GM23338 (cell line): ENCODE data around the gene EPC1. TPM values are rescaled to one million over a fixed set of nuclear protein-coding genes. Genes with fewer than 3 reads are reported as not detected.

Source experiments
- ATAC-seq: fragments of 200-7000 bp; cut with Tn5 transposase; 3 replicates; pipeline ENCODE4 v1.9.1; 2020
- DNase-seq: peaks from one replicate; pipeline ENCODE4 v3.0.0-alpha.2; 2015; ENCODE audit warnings: low spot score
- H2AFZ ChIP-seq: fragments of 200-600 bp; sonication (generic); 2 replicates; pipeline ENCODE4 v1.8.0; 2016; ENCODE audit warnings: antibody characterized with exemption, mild to moderate bottlenecking, moderate library complexity
- H3F3A ChIP-seq: fragments of 200-600 bp; sonication (generic); replicated peaks from 2 replicates; pipeline ENCODE4 v1.8.0; 2017; ENCODE audit warnings: antibody characterized with exemption, mixed run types, low read depth
- H3K27ac ChIP-seq: fragments of 200-600 bp; sonication (generic); 2 replicates; pipeline ENCODE4 v1.6.1; 2016; ENCODE audit warnings: low read depth
- H3K27me3 ChIP-seq: fragments of 200-600 bp; sonication (generic); 2 replicates; pipeline ENCODE4 v1.8.0; 2016; ENCODE audit warnings: mild to moderate bottlenecking, mixed run types, moderate library complexity; ENCODE audit not compliant: insufficient read depth
- H3K36me3 ChIP-seq: fragments of 200-600 bp; sonication (generic); 2 replicates; pipeline ENCODE4 v1.8.0; 2016; ENCODE audit warnings: mild to moderate bottlenecking; ENCODE audit not compliant: insufficient read depth
- H3K4me1 ChIP-seq: fragments of 200-600 bp; sonication (generic); 2 replicates; pipeline ENCODE4 v1.8.0; 2016; ENCODE audit warnings: mild to moderate bottlenecking, moderate library complexity; ENCODE audit not compliant: insufficient read depth
- H3K4me2 ChIP-seq: fragments of 200-600 bp; sonication (generic); 2 replicates; pipeline ENCODE4 v1.7.1; 2017; ENCODE audit warnings: mixed run types
- H3K4me3 ChIP-seq: fragments of 200-600 bp; sonication (generic); 2 replicates; pipeline ENCODE4 v1.6.1; 2016; ENCODE audit warnings: mixed run types
- H3K79me2 ChIP-seq: fragments of 200-600 bp; sonication (generic); replicated peaks from 2 replicates; pipeline ENCODE4 v1.8.0; 2017; ENCODE audit warnings: mild to moderate bottlenecking; ENCODE audit not compliant: insufficient read depth
- H3K9me2 ChIP-seq: fragments of 200-600 bp; sonication (generic); 2 replicates; pipeline ENCODE4 v1.8.0; 2017; ENCODE audit not compliant: insufficient read depth
- H4K20me1 ChIP-seq: fragments of 200-600 bp; sonication (generic); replicated peaks from 2 replicates; pipeline ENCODE4 v1.8.0; 2017; ENCODE audit warnings: mild to moderate bottlenecking; ENCODE audit not compliant: insufficient read depth
- H3K27ac Mint-ChIP-seq: 2 replicates; pipeline ENCODE4 v1.8.0; 2020; ENCODE audit warnings: inconsistent platforms, mild to moderate bottlenecking, moderate library complexity, mixed read lengths
- H3K27me3 Mint-ChIP-seq: 3 replicates; pipeline ENCODE4 v1.8.0; 2022; ENCODE audit warnings: low read depth, mild to moderate bottlenecking, moderate library complexity, mixed read lengths, inconsistent platforms; ENCODE audit not compliant: insufficient read depth, poor library complexity
- H3K36me3 Mint-ChIP-seq: 3 replicates; pipeline ENCODE4 v1.8.0; 2021; ENCODE audit warnings: low read depth, mild to moderate bottlenecking, inconsistent platforms, moderate library complexity, mixed read lengths
- H3K4me1 Mint-ChIP-seq: 3 replicates; pipeline ENCODE4 v1.8.0; 2020; ENCODE audit warnings: mild to moderate bottlenecking, inconsistent platforms, mixed read lengths
- H3K4me3 Mint-ChIP-seq: 3 replicates; pipeline ENCODE4 v1.8.0; 2021; ENCODE audit warnings: moderate library complexity, mild to moderate bottlenecking, inconsistent platforms, mixed read lengths
- H3K9me3 Mint-ChIP-seq: 3 replicates; pipeline ENCODE4 v1.8.0; 2020; ENCODE audit warnings: moderate library complexity, mild to moderate bottlenecking, inconsistent platforms, mixed read lengths
- CREB1 ChIP-seq: fragments of 250-450 bp; sonication (Bioruptor Pico); IDR thresholded peaks from 2 replicates; pipeline ENCODE4 v1.5.0; 2020; ENCODE audit warnings: low read depth, mild to moderate bottlenecking, moderate library complexity
- EZH2 ChIP-seq: fragments of 200-600 bp; sonication (generic); IDR thresholded peaks from one replicate; pipeline ENCODE4 v1.8.0; 2017; ENCODE audit warnings: antibody characterized with exemption, mild to moderate bottlenecking, low read depth; ENCODE audit not compliant: unreplicated experiment
- EZH2phosphoT487 ChIP-seq: fragments of 200-600 bp; sonication (generic); IDR thresholded peaks from one replicate; pipeline ENCODE4 v1.8.1; 2018; ENCODE audit warnings: antibody characterized with exemption; ENCODE audit not compliant: unreplicated experiment
- NANOG ChIP-seq: IDR thresholded peaks from 2 replicates; pipeline ENCODE4 v1.6.1; 2016; ENCODE audit warnings: antibody characterized with exemption, borderline replicate concordance
- POLR2AphosphoS5 ChIP-seq: IDR thresholded peaks from 2 replicates; pipeline ENCODE4 v1.6.1; 2016; ENCODE audit warnings: antibody characterized with exemption, low read depth
- ZNF114 ChIP-seq: fragments of 250-450 bp; sonication (Bioruptor Pico); IDR thresholded peaks from 2 replicates; pipeline ENCODE4 v1.5.0; 2020; ENCODE audit warnings: mild to moderate bottlenecking, moderate library complexity
- polyA plus RNA-seq: library from polyadenylated mRNA; unstranded; fragments of >200 nt; fragmentation: Nextera tagmentation; extraction: Ambion mirVana; gene quantifications from 2 replicates; pipeline ENCODE4 v1.2.1, GENCODE V29; 2016
- total RNA-seq: library from RNA; depleted of rRNA; stranded (reverse); fragments of >200 nt; shearing (Covaris generic); gene quantifications from 2 replicates; pipeline ENCODE4 v1.2.3, GENCODE V29; 2014
- TF ChIP-seq, protein P1 (sequence below): fragments of 250-450 bp; sonication (Bioruptor Pico); IDR thresholded peaks from 2 replicates; pipeline ENCODE4 v1.5.0; 2020; ENCODE audit warnings: mild to moderate bottlenecking, moderate library complexity
- TF ChIP-seq, protein P2 (sequence below), 2 experiments: fragments of 200-600 bp in 1 of 2; sonication (generic) in 1 of 2; conservative IDR thresholded peaks; 2 replicates each; pipeline versions ENCODE4 v1.5.1 to v1.6.1; 2016 to 2017; ENCODE audit warnings: antibody characterized with exemption in 2 of 2, low read depth in 2 of 2, mild to moderate bottlenecking in 2 of 2, moderate library complexity in 1 of 2
- TF ChIP-seq, protein P3 (sequence below): IDR thresholded peaks from 2 replicates; pipeline ENCODE4 v1.6.1; 2016; ENCODE audit warnings: antibody characterized with exemption

Gene EPC1
- total and polyA plus RNA-seq, 2 experiments from 2014 or later = 24.1 to 25.9 TPM

DNA sequence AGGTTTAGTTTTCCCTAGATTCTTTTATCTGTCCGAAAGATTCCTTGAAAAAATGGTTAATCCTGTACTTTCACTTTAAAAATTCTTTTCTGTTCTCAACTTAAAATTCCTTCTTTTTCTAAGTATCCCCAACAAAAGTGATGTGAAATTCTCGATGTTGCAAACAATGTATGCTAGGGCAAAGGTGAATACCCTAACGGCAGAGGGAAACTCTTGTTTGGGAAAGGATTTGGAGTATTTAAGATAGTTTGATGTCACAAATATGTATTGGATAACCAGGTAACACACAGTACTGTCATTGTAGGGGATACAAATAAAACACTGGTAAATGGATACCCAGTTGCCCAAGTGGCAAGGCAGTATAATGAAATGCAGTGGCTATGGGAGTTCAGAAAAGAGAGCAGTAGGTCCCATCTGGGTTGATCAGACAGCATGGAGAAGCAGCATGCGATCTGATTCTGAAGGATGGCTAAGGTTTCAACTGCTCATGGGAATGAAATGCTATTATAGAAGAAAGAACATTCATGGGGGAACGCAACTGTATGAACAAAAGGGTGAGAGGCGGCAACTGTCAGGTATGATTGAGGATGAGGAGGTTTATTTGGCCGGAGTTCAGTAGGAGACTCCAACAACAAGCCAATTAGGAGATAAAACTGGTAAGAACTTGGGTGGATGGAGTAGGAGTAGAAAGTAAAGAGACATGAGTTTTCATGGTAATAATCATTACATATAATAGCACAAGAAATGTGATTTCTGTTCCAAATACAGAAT, 3.2 kb upstream of the EPC1 start (continued):
- TF ChIP-seq, protein P1, sequence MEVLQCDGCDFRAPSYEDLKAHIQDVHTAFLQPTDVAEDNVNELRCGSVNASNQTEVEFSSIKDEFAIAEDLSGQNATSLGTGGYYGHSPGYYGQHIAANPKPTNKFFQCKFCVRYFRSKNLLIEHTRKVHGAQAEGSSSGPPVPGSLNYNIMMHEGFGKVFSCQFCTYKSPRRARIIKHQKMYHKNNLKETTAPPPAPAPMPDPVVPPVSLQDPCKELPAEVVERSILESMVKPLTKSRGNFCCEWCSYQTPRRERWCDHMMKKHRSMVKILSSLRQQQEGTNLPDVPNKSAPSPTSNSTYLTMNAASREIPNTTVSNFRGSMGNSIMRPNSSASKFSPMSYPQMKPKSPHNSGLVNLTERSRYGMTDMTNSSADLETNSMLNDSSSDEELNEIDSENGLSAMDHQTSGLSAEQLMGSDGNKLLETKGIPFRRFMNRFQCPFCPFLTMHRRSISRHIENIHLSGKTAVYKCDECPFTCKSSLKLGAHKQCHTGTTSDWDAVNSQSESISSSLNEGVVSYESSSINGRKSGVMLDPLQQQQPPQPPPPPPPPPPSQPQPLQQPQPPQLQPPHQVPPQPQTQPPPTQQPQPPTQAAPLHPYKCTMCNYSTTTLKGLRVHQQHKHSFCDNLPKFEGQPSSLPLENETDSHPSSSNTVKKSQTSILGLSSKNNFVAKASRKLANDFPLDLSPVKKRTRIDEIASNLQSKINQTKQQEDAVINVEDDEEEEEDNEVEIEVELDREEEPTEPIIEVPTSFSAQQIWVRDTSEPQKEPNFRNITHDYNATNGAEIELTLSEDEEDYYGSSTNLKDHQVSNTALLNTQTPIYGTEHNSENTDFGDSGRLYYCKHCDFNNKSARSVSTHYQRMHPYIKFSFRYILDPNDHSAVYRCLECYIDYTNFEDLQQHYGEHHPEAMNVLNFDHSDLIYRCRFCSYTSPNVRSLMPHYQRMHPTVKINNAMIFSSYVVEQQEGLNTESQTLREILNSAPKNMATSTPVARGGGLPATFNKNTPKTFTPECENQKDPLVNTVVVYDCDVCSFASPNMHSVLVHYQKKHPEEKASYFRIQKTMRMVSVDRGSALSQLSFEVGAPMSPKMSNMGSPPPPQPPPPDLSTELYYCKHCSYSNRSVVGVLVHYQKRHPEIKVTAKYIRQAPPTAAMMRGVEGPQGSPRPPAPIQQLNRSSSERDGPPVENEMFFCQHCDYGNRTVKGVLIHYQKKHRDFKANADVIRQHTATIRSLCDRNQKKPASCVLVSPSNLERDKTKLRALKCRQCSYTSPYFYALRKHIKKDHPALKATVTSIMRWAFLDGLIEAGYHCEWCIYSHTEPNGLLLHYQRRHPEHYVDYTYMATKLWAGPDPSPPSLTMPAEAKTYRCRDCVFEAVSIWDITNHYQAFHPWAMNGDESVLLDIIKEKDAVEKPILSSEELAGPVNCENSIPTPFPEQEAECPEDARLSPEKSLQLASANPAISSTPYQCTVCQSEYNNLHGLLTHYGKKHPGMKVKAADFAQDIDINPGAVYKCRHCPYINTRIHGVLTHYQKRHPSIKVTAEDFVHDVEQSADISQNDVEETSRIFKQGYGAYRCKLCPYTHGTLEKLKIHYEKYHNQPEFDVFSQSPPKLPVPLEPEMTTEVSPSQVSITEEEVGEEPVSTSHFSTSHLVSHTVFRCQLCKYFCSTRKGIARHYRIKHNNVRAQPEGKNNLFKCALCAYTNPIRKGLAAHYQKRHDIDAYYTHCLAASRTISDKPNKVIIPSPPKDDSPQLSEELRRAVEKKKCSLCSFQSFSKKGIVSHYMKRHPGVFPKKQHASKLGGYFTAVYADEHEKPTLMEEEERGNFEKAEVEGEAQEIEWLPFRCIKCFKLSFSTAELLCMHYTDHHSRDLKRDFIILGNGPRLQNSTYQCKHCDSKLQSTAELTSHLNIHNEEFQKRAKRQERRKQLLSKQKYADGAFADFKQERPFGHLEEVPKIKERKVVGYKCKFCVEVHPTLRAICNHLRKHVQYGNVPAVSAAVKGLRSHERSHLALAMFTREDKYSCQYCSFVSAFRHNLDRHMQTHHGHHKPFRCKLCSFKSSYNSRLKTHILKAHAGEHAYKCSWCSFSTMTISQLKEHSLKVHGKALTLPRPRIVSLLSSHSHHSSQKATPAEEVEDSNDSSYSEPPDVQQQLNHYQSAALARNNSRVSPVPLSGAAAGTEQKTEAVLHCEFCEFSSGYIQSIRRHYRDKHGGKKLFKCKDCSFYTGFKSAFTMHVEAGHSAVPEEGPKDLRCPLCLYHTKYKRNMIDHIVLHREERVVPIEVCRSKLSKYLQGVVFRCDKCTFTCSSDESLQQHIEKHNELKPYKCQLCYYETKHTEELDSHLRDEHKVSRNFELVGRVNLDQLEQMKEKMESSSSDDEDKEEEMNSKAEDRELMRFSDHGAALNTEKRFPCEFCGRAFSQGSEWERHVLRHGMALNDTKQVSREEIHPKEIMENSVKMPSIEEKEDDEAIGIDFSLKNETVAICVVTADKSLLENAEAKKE (CRISPR knock-in tag) = no peak
- no peak for TF ChIP-seq NANOG
- no peak for TF ChIP-seq EZH2phosphoT487

DNA sequence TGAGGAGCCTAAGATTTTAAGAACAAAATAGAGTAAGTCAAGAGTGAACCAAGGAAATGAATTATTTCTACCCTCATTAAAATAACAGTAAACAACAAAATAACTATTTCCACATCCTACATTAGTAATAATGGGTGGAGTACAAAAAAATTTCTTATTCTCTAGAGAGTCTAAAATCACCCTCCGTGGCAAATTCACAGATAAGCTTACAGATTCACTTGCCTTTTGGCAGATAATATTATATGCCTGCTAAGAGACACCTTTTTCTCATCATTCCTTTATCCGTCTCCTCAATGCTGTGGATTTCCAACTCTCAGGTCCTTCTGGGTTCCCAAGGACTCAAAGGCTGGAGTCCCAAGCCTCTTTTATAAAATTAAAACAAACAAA, 2.2 kb upstream of the EPC1 start:
- peaks cover 2% of the 10 kb centered on the region; the same call in 2 of the 3 replicates for H3K9me3 Mint-ChIP-seq
- Histone ChIP-seq H2AFZ (no peak overlapping the region), H3K27me3 (no peaks in the 10 kb centered on the region), H3K4me2 (no peak overlapping the region), H3K79me2 (peaks cover 28% of the 10 kb centered on the region), H3K27ac (no peak overlapping the region), H3K9me2 (no peaks in the 10 kb centered on the region), H3K4me3 (no peak overlapping the region), H3K4me1 (peaks cover 32% of the 10 kb centered on the region), H4K20me1 (no peaks in the 10 kb centered on the region), H3F3A (no peaks in the 10 kb centered on the region), H3K36me3 (no peaks in the 10 kb centered on the region)
- no peak for DNase-seq
- no peak overlapping the region for H3K4me3 Mint-ChIP-seq
- ATAC-seq = no peak
- peaks cover 19% of the 10 kb centered on the region for H3K36me3 Mint-ChIP-seq
- no peak overlapping the region for H3K27ac Mint-ChIP-seq
- peaks cover 28% of the 10 kb centered on the region for H3K4me1 Mint-ChIP-seq
- peaks cover 14% of the 10 kb centered on the region for H3K27me3 Mint-ChIP-seq
- TF ChIP-seq POLR2AphosphoS5 = no peak
- TF ChIP-seq, protein P2, sequence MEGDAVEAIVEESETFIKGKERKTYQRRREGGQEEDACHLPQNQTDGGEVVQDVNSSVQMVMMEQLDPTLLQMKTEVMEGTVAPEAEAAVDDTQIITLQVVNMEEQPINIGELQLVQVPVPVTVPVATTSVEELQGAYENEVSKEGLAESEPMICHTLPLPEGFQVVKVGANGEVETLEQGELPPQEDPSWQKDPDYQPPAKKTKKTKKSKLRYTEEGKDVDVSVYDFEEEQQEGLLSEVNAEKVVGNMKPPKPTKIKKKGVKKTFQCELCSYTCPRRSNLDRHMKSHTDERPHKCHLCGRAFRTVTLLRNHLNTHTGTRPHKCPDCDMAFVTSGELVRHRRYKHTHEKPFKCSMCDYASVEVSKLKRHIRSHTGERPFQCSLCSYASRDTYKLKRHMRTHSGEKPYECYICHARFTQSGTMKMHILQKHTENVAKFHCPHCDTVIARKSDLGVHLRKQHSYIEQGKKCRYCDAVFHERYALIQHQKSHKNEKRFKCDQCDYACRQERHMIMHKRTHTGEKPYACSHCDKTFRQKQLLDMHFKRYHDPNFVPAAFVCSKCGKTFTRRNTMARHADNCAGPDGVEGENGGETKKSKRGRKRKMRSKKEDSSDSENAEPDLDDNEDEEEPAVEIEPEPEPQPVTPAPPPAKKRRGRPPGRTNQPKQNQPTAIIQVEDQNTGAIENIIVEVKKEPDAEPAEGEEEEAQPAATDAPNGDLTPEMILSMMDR (conservative IDR thresholded peaks at IDR 0.05; ENCODE audit: low read depth in 2 of 2) = no peak
- no peak for TF ChIP-seq CREB1
- TF ChIP-seq ZNF114 (CRISPR knock-in tag) = no peak
- TF ChIP-seq EZH2 = no peak
- TF ChIP-seq NANOG = no peak
- TF ChIP-seq, protein P3, sequence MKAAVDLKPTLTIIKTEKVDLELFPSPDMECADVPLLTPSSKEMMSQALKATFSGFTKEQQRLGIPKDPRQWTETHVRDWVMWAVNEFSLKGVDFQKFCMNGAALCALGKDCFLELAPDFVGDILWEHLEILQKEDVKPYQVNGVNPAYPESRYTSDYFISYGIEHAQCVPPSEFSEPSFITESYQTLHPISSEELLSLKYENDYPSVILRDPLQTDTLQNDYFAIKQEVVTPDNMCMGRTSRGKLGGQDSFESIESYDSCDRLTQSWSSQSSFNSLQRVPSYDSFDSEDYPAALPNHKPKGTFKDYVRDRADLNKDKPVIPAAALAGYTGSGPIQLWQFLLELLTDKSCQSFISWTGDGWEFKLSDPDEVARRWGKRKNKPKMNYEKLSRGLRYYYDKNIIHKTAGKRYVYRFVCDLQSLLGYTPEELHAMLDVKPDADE = no peak
- TF ChIP-seq EZH2phosphoT487 = no peak
